GM12878 (cell line): ENCODE measurements around the gene GSAP. TPM values are rescaled to one million over a fixed set of nuclear protein-coding genes. Genes with fewer than 3 reads are reported as not detected.
A peak's percentile ranks its signal among the peaks of the same experiment; 100 is the strongest.

Experiments used
- ATAC-seq: fragments of 200-7000 bp; cut with Tn5 transposase; 3 replicates; pipeline ENCODE4 v1.9.1; 2020; ENCODE audit warnings: mild to moderate bottlenecking, moderate library complexity
- BruUV-seq: library from RNA; stranded (reverse); fragments of 400-500 nt; replicated peaks from 2 replicates; lab custom pipeline; 2021; lab: Mats Ljungman, UMichigan
- CTCF ChIA-PET: fragments of 300-600 bp; sonication (Branson Sonifier 250); formaldehyde crosslinking; extraction: SDS; loops from one replicate; lab custom pipeline; 2021; ENCODE audit warnings: inconsistent platforms; lab: Yijun Ruan, JAX
- POLR2A ChIA-PET: fragments of 350-600 bp; formaldehyde crosslinking; extraction: SDS; loops from one replicate; lab custom pipeline; 2021; ENCODE audit warnings: inconsistent platforms; lab: Charles Lee
- RAD21 ChIA-PET: fragments of 300-600 bp; sonication (Branson Sonifier 250); formaldehyde crosslinking; loops from one replicate; lab custom pipeline; 2023; ENCODE audit warnings: antibody characterized with exemption; ENCODE audit not compliant: unreplicated experiment; lab: Charles Lee
- SMC1A ChIA-PET: fragments of 300-600 bp; sonication (Branson Sonifier 250); formaldehyde crosslinking; loops from one replicate; lab custom pipeline; 2023; ENCODE audit not compliant: unreplicated experiment, uncharacterized antibody; lab: Charles Lee
- DNase-seq: peaks from one replicate; pipeline ENCODE4 v3.0.0-alpha.2; 2011; ENCODE audit warnings: low read depth, low spot score
- FAIRE-seq: peaks from 3 replicates; lab custom pipeline; 2011; peaks lifted over from hg19 to GRCh38; lab: Jason Lieb, UNC
- H2AFZ ChIP-seq: 2 replicates; pipeline ENCODE4 v1.6.0; 2011; ENCODE audit warnings: low read depth, low read length, control low read depth; ENCODE audit not compliant: control insufficient read depth
- H3K27ac ChIP-seq: 2 replicates; pipeline ENCODE4 v1.5.1; 2011; ENCODE audit warnings: control low read depth; ENCODE audit not compliant: control insufficient read depth, insufficient read depth
- H3K27me3 ChIP-seq, 2 experiments: replicated peaks in 1 of 2; 2 replicates each; pipeline versions ENCODE4 v1.6.0 to v1.6.1; 2011; ENCODE audit warnings: low read length in 1 of 2; ENCODE audit not compliant: control insufficient read depth in 2 of 2, insufficient read depth in 2 of 2
- H3K36me3 ChIP-seq, 2 experiments: 2 replicates each; pipeline ENCODE4 v1.5.1; 2011; ENCODE audit warnings: low read length in 1 of 2; ENCODE audit not compliant: control insufficient read depth in 2 of 2, insufficient read depth in 2 of 2
- H3K4me1 ChIP-seq: 2 replicates; pipeline ENCODE4 v1.6.1; 2011; ENCODE audit warnings: mild to moderate bottlenecking, low read length, moderate library complexity, mixed read lengths; ENCODE audit not compliant: control insufficient read depth, insufficient read depth
- H3K4me2 ChIP-seq: 2 replicates; pipeline ENCODE4 v1.6.0; 2011; ENCODE audit warnings: control low read depth; ENCODE audit not compliant: control insufficient read depth, insufficient read depth
- H3K4me3 ChIP-seq: fragments of 200-600 bp; sonication (generic); 2 replicates; pipeline ENCODE4 v1.5.1; 2016
- H3K79me2 ChIP-seq: 2 replicates; pipeline ENCODE4 v1.6.0; 2011; ENCODE audit warnings: low read length; ENCODE audit not compliant: control insufficient read depth, insufficient read depth
- H3K9ac ChIP-seq: 2 replicates; pipeline ENCODE4 v1.8.0; 2011; ENCODE audit warnings: low read length, control low read depth, mixed read lengths; ENCODE audit not compliant: control insufficient read depth, insufficient read depth
- H3K9me3 ChIP-seq: replicated peaks from 3 replicates; pipeline ENCODE4 v1.5.1; 2011; ENCODE audit warnings: mild to moderate bottlenecking, low read length; ENCODE audit not compliant: control insufficient read depth, insufficient read depth
- H4K20me1 ChIP-seq: 2 replicates; pipeline ENCODE4 v1.6.0; 2011; ENCODE audit not compliant: control insufficient read depth, insufficient read depth
- CHD4 ChIP-seq: fragments of 200-600 bp; sonication (generic); IDR thresholded peaks from 2 replicates; pipeline ENCODE4 v1.6.1; 2016; ENCODE audit warnings: mild to moderate bottlenecking
- EED ChIP-seq: sonication (generic); IDR thresholded peaks from 2 replicates; pipeline ENCODE4 v1.6.1; 2016; ENCODE audit warnings: antibody characterized with exemption, low read depth
- IKZF1 ChIP-seq: fragments of 450-650 bp; conservative IDR thresholded peaks from 2 replicates; pipeline ENCODE4 v1.6.1; 2017; ENCODE audit warnings: antibody characterized with exemption, mild to moderate bottlenecking
- whole genome bisulfite sequencing: methylation state at CpG from one replicate; pipeline ENCODE4 v1.1.6; 2016; ENCODE audit warnings: low lambda C conversion rate; ENCODE audit not compliant: insufficient replicate concordance, insufficient coverage; ENCODE audit errors: missing lambda C conversion rate; 5-methylcytosine and 5-hydroxymethylcytosine counted together
- in situ Hi-C: fragments of 300-500 bp; cut with MboI; formaldehyde crosslinking; loops from 9 replicates; pipeline ENCODE4 v1.14.3; 2018; ENCODE audit warnings: mixed read lengths
- intact Hi-C: fragments of 100-400 bp; cut with micrococcal nuclease; formaldehyde crosslinking; loops from one replicate; pipeline ENCODE4 v1.14.2; 2022; ENCODE audit not compliant: unreplicated experiment
- polyA plus RNA-seq, 11 experiments: library from polyadenylated mRNA; depleted of rRNA in 4 of 11; unstranded in 6 of 11; stranded (reverse) in 5 of 11; fragments of >200 nt; fragmentation: Nextera tagmentation in 4 of 11; fragmentation: Illumina TruSeq in 1 of 11; extraction: Ambion mirVana in 4 of 11; extraction: Trizol in 1 of 11; gene quantifications; 1 replicate in 1 of 11; 2 replicates in 10 of 11; pipeline versions ENCODE4 v1.2.1 to v1.2.3, GENCODE V29; 2011 to 2016; ENCODE audit warnings: inconsistent platforms in 2 of 11, missing spikeins in 2 of 11, low read depth in 1 of 11
- total RNA-seq, 4 experiments: library from RNA; depleted of rRNA in 3 of 4; stranded (reverse); fragments of >200 nt in 3 of 4; fragmentation: Illumina TruSeq in 1 of 4; extraction: Trizol in 1 of 4; gene quantifications; 2 replicates each; pipeline versions ENCODE4 v1.2.1 to v1.2.3, GENCODE V29; 2013 to 2021

GSAP gene
- total and polyA plus RNA-seq, 10 of the 15 experiments (the other 5 are each of a cell fraction or from before 2014, with no cell fraction given), result 6.6 to 38.1 (median 21.8) TPM

- peaks cover 42% of the 10 kb centered on the region for H3K4me1 ChIP-seq
- no peak overlapping the region for H3K9ac ChIP-seq
- no peaks in the 10 kb centered on the region for H3K9me3 ChIP-seq
- no TSS peak for BruUV-seq
- H3K4me2 ChIP-seq, result peak overlapping the region; percentile 34; the same call in 1 of the 2 replicates
- ChIA-PET RAD21 (interaction anchor here (0.9 to 1.7 kb wide), 9 partner anchors 45 to 213 kb away, joined by 3 to 7 read pairs (median 4); no protein-coding TSS in a partner anchor), CTCF (interaction anchor here (0.8 to 2.4 kb wide), 5 partner anchors 23 to 206 kb away, joined by 3 to 11 read pairs (median 4); partner anchors contain the start of gene CCDC146), SMC1A (interaction anchor here (0.8 to 3.5 kb wide), 14 partner anchors 15 to 206 kb away, joined by 3 to 24 read pairs (median 5); partner anchors contain the start of genes CCDC146 and FGL2)
- no peak overlapping the region; the same call in 1 of the 2 replicates for H3K27ac ChIP-seq
- no peak for FAIRE-seq
- peak; percentile 18; the same call in 1 of the 2 replicates for TF ChIP-seq IKZF1
- peak; percentile 52; the same call in 1 of the 2 replicates for TF ChIP-seq EED
- no peak for TF ChIP-seq CHD4
- TF ChIP-seq, all 136 proteins: peak for 2
- Histone ChIP-seq H2AFZ (peak overlapping the region; percentile 32; the same call in 1 of the 2 replicates), H3K4me3 (no peak overlapping the region), H3K27me3 (no peaks in the 10 kb centered on the region), H3K36me3 (peaks cover 0 to 3% of the 10 kb centered on the region in 2 experiments; a peak in 1 of 4 replicates), H4K20me1 (no peaks in the 10 kb centered on the region), H3K79me2 (no peaks in the 10 kb centered on the region)
- DNase-seq (no peak), ATAC-seq (peak; percentile 41)
- in situ Hi-C loops (no loop called here), intact Hi-C loops (no loop called here)
- whole genome bisulfite sequencing, result 74% methylated on average over 6 of the region's 6 CpGs
- POLR2A ChIA-PET, result interaction anchor here (0.8 to 1.9 kb wide), 4 partner anchors 24 to 86 kb away, joined by 3 to 7 read pairs (median 5); no protein-coding TSS in a partner anchor
Measured at GRCh38 chr7:77327932-77328628, 88.1 kb downstream of the GSAP start.
